Fibroblast of upper back skin (primary cell): Measurements from ENCODE around the gene SAP30BP.

ENCODE experiments used
- DNase-seq: peaks from one replicate; pipeline ENCODE4 v3.0.0-alpha.2; 2013

SAP30BP gene

GRCh38 chr17:75650874-75651273 is 16.3 kb upstream of the SAP30BP start:
- no peak for DNase-seq

- DNase-seq = no peak
These were observed 14.8 kb upstream of the SAP30BP start for GRCh38 chr17:75652341-75652740.

DNA sequence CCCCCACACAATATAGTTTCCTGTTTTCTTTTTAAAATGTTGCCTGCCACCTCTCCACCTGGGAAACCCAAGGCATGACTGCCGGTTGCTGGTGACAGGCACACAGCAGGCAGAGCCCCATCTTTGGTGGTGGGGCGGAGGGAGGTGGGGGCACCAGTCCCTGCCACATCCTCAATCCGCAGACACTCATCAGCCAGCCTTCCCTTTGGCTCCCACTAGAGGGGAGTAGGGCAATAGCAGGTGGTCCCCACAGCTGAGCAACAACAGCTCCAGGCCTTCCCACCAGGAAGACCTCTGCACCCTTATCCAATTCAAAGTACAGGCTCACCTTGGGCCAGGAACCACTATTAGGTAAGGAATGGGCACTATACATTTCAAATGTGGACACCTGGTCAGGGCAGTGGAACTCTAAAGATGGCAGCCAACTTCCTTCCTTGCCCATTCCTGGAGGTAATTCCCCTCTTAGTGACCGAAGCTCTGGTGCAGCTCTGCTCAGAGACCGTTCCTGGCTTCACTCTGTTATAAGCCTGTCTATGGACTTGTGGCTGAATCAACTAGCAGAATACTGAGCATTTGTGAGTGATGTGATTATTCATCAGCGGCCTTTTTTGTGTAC is 14.1 kb upstream of the SAP30BP start:
- peak; percentile 42 for DNase-seq

GRCh38 chr17:75654176-75654575 is 13.0 kb upstream of the SAP30BP start:
- DNase-seq = no peak

- DNase-seq = no peak
These were observed 8.9 kb upstream of the SAP30BP start for GRCh38 chr17:75658237-75658636.

- DNase-seq = no peak
These were observed 5.6 kb upstream of the SAP30BP start for GRCh38 chr17:75661531-75661930.

DNA sequence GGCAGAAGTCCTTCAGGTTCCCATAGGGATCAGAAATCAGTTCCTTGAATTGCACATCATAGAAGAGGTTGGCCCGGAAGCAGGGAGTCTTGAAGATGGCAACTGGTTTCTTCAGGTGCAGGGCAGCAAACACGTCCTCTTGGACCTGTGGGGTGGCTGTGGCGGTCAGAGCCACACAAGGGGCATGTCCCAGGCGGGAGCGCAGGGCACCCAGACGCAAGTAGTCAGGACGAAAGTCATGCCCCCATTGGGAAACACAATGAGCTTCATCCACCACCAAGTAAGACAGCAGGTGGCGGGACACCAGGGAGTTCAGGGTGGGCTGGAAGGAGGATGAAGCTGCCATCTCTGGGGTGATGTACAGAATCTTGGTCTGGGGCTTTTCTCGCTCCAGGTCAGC is 4.6 kb upstream of the SAP30BP start:
- DNase-seq = no peak

GRCh38 chr17:75664099-75664549 is 3.0 kb upstream of the SAP30BP start:
- no peak for DNase-seq

- no peak for DNase-seq
These were observed 1.2 kb upstream of the SAP30BP start for GRCh38 chr17:75665981-75666380.

GRCh38 chr17:75667825-75668224 is 687 bp downstream of the SAP30BP start:
- DNase-seq = no peak

DNA sequence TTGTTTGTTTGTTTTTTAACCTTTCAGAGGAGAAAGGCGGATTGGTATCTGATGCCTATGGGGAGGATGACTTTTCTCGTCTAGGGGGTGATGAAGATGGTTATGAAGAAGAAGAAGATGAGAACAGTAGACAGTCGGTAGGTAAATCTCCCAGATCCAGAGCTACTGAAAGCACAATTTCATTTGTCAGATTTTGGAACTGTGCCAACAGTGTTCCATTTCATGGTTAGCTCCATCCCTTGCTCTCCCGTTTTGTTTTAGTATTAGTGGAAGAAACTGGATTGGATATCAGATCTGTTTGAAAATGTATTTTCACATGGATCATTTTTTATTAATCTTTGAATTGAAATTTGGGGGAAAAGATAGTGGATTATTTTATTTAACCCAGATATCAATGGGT is 1.4 kb downstream of the SAP30BP start:
- DNase-seq = no peak

GRCh38 chr17:75670868-75671267 is 3.7 kb downstream of the SAP30BP start:
- no peak for DNase-seq

- DNase-seq = no peak
These were observed 4.9 kb downstream of the SAP30BP start for GRCh38 chr17:75672011-75672410.

DNA sequence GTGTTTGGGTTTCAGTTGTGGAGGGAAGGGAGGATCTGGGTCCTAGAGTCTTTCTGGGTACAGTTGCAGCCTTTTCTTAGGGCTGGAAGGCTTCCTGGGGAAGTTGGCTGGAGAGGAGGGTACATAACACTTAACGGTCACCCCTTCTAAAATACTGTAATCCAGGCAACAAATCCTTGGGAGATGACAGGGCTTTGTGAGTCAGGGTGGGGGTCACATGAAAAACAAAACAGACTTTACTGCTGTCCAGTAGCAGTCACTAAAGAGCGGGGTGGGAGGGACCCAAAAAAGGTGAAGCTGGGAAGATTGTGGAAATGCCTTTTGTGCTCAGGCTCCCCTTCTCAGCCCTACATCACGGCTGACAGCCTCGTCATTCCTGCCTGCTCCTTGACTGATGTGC is 6.3 kb downstream of the SAP30BP start:
- DNase-seq = no peak

DNA sequence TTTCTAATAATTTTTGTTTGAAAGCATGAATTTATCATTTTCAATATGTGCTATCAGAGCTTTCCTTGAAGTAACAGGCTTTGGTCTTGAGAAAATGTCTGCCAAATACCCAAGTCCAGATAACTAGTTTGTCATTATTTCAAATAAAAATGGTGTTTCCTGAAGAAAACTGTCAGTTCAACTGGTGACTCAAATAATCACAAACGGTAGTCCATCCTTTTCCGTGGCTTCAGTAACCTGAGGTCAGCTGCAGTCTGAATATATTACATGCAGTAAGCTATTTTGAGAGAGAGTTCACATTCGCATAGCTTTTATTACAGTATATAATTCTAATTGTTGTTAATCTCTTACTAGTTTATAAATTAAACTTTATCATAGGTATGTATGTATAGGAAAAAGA is 9.3 kb downstream of the SAP30BP start:
- no peak for DNase-seq

- DNase-seq = no peak
These were observed 12.6 kb downstream of the SAP30BP start for GRCh38 chr17:75679706-75680211.

DNA sequence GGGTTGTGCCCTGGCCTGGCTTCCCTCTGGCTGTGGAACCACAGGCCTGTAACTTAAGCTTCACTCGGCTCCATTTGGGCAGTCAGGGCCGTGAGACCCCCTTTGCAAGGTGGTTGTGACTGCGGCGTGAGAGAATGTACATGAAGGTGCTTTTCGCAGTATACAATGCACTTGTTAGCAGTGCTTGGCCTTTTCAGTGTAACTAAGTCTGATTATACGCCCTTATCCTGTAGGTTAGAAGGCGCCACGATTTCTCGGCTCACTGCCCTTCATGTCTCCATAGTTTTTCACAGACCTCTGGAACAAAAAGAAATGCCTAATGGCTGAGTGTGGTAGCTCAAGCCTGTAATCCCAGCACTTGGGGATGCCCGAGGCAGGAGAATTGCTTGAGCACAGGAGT is 13.3 kb downstream of the SAP30BP start:
- no peak for DNase-seq

GRCh38 chr17:75681289-75681688 is 14.2 kb downstream of the SAP30BP start:
- DNase-seq = peak; percentile 12

DNA sequence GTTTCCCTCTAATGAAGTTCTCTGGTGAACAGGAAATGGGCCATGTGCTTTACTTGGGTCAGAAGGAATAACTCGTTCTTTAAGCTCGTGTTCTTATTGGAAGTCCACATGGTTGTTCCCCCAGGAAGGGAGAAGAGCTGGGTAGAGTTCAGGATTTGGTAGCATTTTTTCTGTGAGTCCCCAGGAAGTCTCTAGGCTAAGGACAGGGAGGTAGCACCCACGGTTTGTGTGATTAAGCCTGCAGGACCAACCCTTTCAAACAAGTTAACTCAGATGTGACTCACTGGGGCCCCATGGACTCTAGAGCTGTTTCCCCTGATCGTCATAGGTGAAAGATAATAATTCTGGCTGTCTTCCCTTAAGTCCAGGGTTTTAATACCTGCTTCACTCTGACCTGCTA is 16.4 kb downstream of the SAP30BP start:
- peak; percentile 42 for DNase-seq

- DNase-seq = no peak
These were observed 17.1 kb downstream of the SAP30BP start for GRCh38 chr17:75684249-75684648.

- peak; percentile 78 for DNase-seq
These were observed 17.8 kb downstream of the SAP30BP start for GRCh38 chr17:75684924-75685323.

DNA sequence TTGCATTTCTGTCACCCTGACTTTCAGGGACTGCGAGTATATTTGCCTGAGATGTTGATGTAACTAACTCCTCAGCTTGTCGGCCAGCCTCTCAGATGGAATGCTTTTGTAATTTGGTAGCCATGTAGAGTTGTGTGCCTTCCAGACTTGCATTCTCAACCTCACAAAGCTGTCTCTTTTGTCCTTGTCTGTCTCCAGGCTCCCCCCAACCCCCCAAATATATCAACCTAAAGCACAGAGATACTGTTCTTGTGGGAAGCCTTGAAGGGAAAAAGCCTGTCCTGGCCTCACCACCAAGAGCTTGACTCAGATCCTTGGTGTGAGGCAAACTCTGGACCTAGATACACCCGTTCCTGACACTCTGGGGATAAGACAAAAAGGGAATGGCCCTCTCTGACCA is 18.4 kb downstream of the SAP30BP start:
- peak; percentile 17 for DNase-seq

DNA sequence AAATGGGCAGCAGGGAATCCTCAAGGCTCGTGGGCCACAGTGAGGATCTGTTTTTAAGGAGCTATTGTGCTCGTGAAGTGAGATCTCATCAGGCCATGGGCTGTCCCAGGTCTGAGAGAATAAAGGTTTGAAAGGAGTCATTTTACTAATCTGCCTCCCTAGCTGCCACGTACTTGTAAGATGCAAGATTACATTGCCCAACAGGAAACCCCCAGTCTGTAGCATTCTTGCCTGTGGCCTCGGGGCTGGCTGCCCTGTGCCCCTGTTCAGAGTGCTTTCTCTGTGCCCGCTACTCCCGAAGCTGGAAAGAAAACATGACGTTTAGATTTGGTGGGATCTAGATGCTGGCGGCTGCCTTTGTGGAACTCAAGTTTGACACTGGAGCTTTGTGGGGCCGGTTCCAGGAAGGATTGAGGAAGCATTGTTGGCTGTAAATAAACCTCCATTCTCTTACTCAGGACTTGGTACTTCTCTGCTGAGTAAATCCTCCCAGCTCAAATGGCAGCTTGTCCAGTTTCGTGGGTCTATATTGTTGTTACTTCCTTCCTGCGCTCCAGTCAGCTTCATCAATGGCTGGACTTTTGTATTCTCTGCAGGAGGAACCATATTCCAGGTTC is 21.2 kb downstream of the SAP30BP start:
- DNase-seq = no peak

DNA sequence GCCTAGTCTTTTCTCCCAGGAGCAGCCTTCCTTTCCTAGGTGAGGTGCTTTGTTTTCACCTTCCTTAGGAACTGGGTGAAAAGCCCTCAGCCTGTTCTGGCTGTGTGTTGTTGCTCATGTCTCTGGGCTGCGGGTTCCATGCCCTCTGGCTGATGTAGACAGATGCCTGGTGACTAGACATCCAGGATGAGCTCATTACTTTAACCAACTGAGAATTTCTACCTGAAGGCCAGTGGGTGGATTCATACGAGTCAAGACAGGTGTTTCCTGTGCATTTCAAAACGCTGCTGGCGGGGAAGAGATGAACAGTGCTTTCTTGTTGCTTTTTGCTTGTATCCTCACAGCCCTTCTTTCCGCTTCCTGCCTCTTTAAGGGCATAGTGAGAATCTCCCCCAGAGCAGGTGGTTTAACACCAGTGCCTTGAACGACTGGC is 22.3 kb downstream of the SAP30BP start:
- no peak for DNase-seq

DNA sequence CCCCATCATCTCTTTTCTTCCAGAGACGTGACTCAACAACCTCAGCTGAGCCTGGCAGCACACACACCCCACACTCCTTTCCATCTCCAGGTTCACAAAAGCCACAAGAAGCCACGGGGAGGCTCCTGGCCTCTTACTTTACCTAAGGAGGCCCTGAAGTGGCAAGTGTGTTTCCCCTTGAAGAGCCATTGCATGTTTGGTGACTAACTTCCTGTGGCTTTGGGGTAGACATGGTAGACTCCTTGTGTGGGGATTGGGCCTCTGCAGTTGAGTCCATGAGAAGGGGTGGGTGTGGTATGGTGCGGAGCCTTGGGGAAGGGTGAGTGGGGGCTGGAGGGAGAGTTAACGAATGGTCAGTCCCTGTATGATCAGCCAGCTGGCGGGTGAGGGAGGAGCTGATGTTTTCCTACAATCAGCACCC is 24.2 kb downstream of the SAP30BP start:
- peak; percentile 31 for DNase-seq
